Metanephros (tissue), 1 donor: ENCODE data around the gene SLC5A12. TPM values are rescaled to one million over a fixed set of nuclear protein-coding genes. Genes with fewer than 3 reads are reported as not detected.

Experiments
- total RNA-seq: library from RNA; depleted of rRNA; stranded (reverse); fragments of >200 nt; gene quantifications from one replicate; pipeline ENCODE4 v1.2.3, GENCODE V29; 2014

SLC5A12 gene
- total RNA-seq: 38.4 TPM

GRCh38 chr11:26721948-26722475, at the start of gene SLC5A12:
Gene SLC5A12, minus strand, starts transcription at chr11:26722060. Its CDS starts 346 bp downstream, at chr11:26721714.

Other genes with a start within 250 kb of the SLC5A12 start
- gene MUC15, start 149.8 kb downstream of the SLC5A12 start, total RNA-seq: 4.6 TPM